Measurements from ENCODE around the gene ZNF280D.

The ZNF280D gene

GRCh38 chr15:56639631-56640030 lies 93.7 kb downstream of the ZNF280D start:
- H3K9me3 ChIP-seq = no peaks in the 10 kb centered on the region
- no peak overlapping the region for H3K4me3 ChIP-seq (ENCODE audit: low read depth in 1 of 2, low read length in 1 of 2)
- H3K27me3 ChIP-seq = no peaks in the 10 kb centered on the region
- TF ChIP-seq CTCF (IDR thresholded peaks at IDR 0.05) = no peak
- peaks cover 23 to 36% of the 10 kb centered on the region in 2 experiments for H3K4me1 ChIP-seq (ENCODE audit: control insufficient read depth in 1 of 2, insufficient read depth in 1 of 2, low read depth in 1 of 2, low read length in 1 of 2)
- H3K27ac ChIP-seq = no peak overlapping the region
- H3K36me3 ChIP-seq = no peaks in the 10 kb centered on the region

GRCh38 chr15:56631765-56632164 lies 101.5 kb downstream of the ZNF280D start:
- H3K4me1 ChIP-seq (ENCODE audit: control insufficient read depth in 1 of 2, insufficient read depth in 1 of 2, low read depth in 1 of 2, low read length in 1 of 2) = peaks cover 16 to 24% of the 10 kb centered on the region in 2 experiments
- H3K4me3 ChIP-seq (ENCODE audit: low read depth in 1 of 2, low read length in 1 of 2) = no peak overlapping the region
- TF ChIP-seq CTCF (IDR thresholded peaks at IDR 0.05) = no peak
- H3K36me3 ChIP-seq = peaks cover 15% of the 10 kb centered on the region
- H3K27ac ChIP-seq = no peak overlapping the region
- H3K27me3 ChIP-seq = no peaks in the 10 kb centered on the region
- no peaks in the 10 kb centered on the region for H3K9me3 ChIP-seq

- no peak for TF ChIP-seq CTCF (IDR thresholded peaks at IDR 0.05)
- H3K27ac ChIP-seq = no peak overlapping the region
- H3K36me3 ChIP-seq = peaks cover 17% of the 10 kb centered on the region
- no peaks in the 10 kb centered on the region for H3K27me3 ChIP-seq
- no peaks in the 10 kb centered on the region for H3K9me3 ChIP-seq
- H3K4me1 ChIP-seq (ENCODE audit: control insufficient read depth in 1 of 2, insufficient read depth in 1 of 2, low read depth in 1 of 2, low read length in 1 of 2) = no peaks in the 10 kb centered on the region
- H3K4me3 ChIP-seq (ENCODE audit: low read depth in 1 of 2, low read length in 1 of 2) = no peak overlapping the region
Measured at GRCh38 chr15:56628893-56629532, 104.3 kb downstream of the ZNF280D start.

GRCh38 chr15:56619887-56620286 lies 113.4 kb downstream of the ZNF280D start:
- no peak for TF ChIP-seq CTCF (IDR thresholded peaks at IDR 0.05)
- no peak overlapping the region for H3K4me3 ChIP-seq (ENCODE audit: low read depth in 1 of 2, low read length in 1 of 2)
- H3K27ac ChIP-seq = no peak overlapping the region

GRCh38 chr15:56617628-56618027 lies 115.7 kb downstream of the ZNF280D start:
- no peak for TF ChIP-seq CTCF (IDR thresholded peaks at IDR 0.05)
- H3K27me3 ChIP-seq = no peaks in the 10 kb centered on the region
- H3K4me3 ChIP-seq (ENCODE audit: low read depth in 1 of 2, low read length in 1 of 2) = no peak overlapping the region
- H3K9me3 ChIP-seq = no peaks in the 10 kb centered on the region
- no peak overlapping the region for H3K27ac ChIP-seq
- no peaks in the 10 kb centered on the region for H3K36me3 ChIP-seq
- H3K4me1 ChIP-seq (ENCODE audit: control insufficient read depth in 1 of 2, insufficient read depth in 1 of 2, low read depth in 1 of 2, low read length in 1 of 2) = no peaks in the 10 kb centered on the region

More at GRCh38 chr15:56619887-56620286, 113.4 kb downstream of the ZNF280D start:
- Histone ChIP-seq H3K4me1 (ENCODE audit: control insufficient read depth in 1 of 2, insufficient read depth in 1 of 2, low read depth in 1 of 2, low read length in 1 of 2) (no peaks in the 10 kb centered on the region), H3K27me3 (no peaks in the 10 kb centered on the region), H3K36me3 (no peaks in the 10 kb centered on the region), H3K9me3 (no peaks in the 10 kb centered on the region)
